SU-DHL-6 (cell line): Measurements from ENCODE around the gene LRRC4C.

Experiments
- CTCF ChIP-seq: fragments of 200-600 bp; sonication (generic); IDR thresholded peaks from one replicate; pipeline ENCODE4 v1.5.1; 2017; ENCODE audit warnings: antibody characterized with exemption, mild to moderate bottlenecking, low read length, moderate library complexity; ENCODE audit not compliant: insufficient read depth, poor library complexity, severe bottlenecking
- EZH2phosphoT487 ChIP-seq: fragments of 200-600 bp; sonication (generic), shearing (Covaris generic); conservative IDR thresholded peaks from 2 replicates; pipeline ENCODE4 v1.6.1; 2018; ENCODE audit warnings: mild to moderate bottlenecking, antibody characterized with exemption, low read length, moderate library complexity, mixed read lengths

- TF ChIP-seq CTCF (no peak), EZH2phosphoT487 (no peak)
Measured at GRCh38 chr11:40403321-40403720, 1056.1 kb downstream of the LRRC4C start.
